Panc1 (cell line): Measurements from ENCODE around the gene CHMP6. TPM values are rescaled to one million over a fixed set of nuclear protein-coding genes. Genes with fewer than 3 reads are reported as not detected.

Experiments
- ATAC-seq: fragments of 200-7000 bp; cut with Tn5 transposase; 2 replicates; pipeline ENCODE4 v1.9.1; 2020; ENCODE audit warnings: mild to moderate bottlenecking, moderate library complexity
- BruUV-seq: library from RNA; stranded (reverse); fragments of 400-500 nt; replicated peaks from 2 replicates; lab custom pipeline; 2021; lab: Mats Ljungman, UMichigan
- CTCF ChIA-PET: fragments of 300-600 bp; sonication (Branson Sonifier 250); formaldehyde crosslinking; loops from one replicate; lab custom pipeline; 2022; ENCODE audit warnings: antibody characterized with exemption; lab: Charles Lee
- POLR2A ChIA-PET: fragments of 300-600 bp; sonication (Branson Sonifier 250); formaldehyde crosslinking; loops from one replicate; lab custom pipeline; 2022; ENCODE audit warnings: antibody characterized with exemption; lab: Charles Lee
- DNase-seq: peaks from one replicate; pipeline ENCODE4 v3.0.0-alpha.2; 2010; ENCODE audit warnings: low read depth, low spot score
- H3K27ac ChIP-seq: 2 replicates; pipeline ENCODE4 v1.5.1; 2011; ENCODE audit warnings: mild to moderate bottlenecking, low read length, inconsistent platforms
- H3K27me3 ChIP-seq: fragments of 200-500 bp; sonication (Bioruptor generic); 2 replicates; pipeline ENCODE4 v1.6.0; 2014; ENCODE audit warnings: low read length, inconsistent platforms; ENCODE audit not compliant: control insufficient read depth, insufficient read depth
- H3K36me3 ChIP-seq: fragments of 200-500 bp; sonication (Bioruptor generic); 2 replicates; pipeline ENCODE4 v1.5.1; 2014; ENCODE audit warnings: inconsistent platforms, mild to moderate bottlenecking, low read length, moderate library complexity; ENCODE audit not compliant: control insufficient read depth, insufficient read depth
- H3K4me1 ChIP-seq: 2 replicates; pipeline ENCODE4 v1.5.1; 2011; ENCODE audit warnings: inconsistent platforms, mild to moderate bottlenecking, low read length, moderate library complexity; ENCODE audit not compliant: control insufficient read depth, insufficient read depth
- H3K4me3 ChIP-seq, 2 experiments: 2 replicates each; pipeline ENCODE4 v1.5.1; 2011 to 2012; ENCODE audit warnings: low read depth in 2 of 2, low read length in 2 of 2, mild to moderate bottlenecking in 2 of 2, inconsistent platforms in 1 of 2, moderate library complexity in 1 of 2
- H3K9me3 ChIP-seq: fragments of 200-500 bp; sonication (Bioruptor generic); 2 replicates; pipeline ENCODE4 v1.5.1; 2014; ENCODE audit warnings: low read depth, mild to moderate bottlenecking, inconsistent platforms, low read length, moderate library complexity; ENCODE audit not compliant: control insufficient read depth, insufficient read depth
- CTCF ChIP-seq: fragments of 450-650 bp; IDR thresholded peaks from 2 replicates; pipeline ENCODE4 v1.5.1; 2017; ENCODE audit warnings: mild to moderate bottlenecking
- POLR2AphosphoS5 ChIP-seq: IDR thresholded peaks from 2 replicates; pipeline ENCODE4 v1.6.1; 2012; ENCODE audit warnings: mild to moderate bottlenecking, low read depth, low read length, moderate library complexity
- SIN3A ChIP-seq: IDR thresholded peaks from 2 replicates; pipeline ENCODE4 v1.6.1; 2012; ENCODE audit warnings: low read depth, mild to moderate bottlenecking, low read length, moderate library complexity, borderline replicate concordance; ENCODE audit not compliant: insufficient read depth
- TCF7L2 ChIP-seq: IDR thresholded peaks from 2 replicates; pipeline ENCODE4 v1.6.1; 2011; ENCODE audit warnings: mild to moderate bottlenecking, low read depth, low read length, inconsistent platforms
- in situ Hi-C: cut with HindIII; loops from 2 replicates; pipeline ENCODE4 v1.10.0; 2016; ENCODE audit warnings: low sequenced_read_pairs, low pct_unique_long_range_greater_than_20kb
- intact Hi-C: fragments of 100-400 bp; cut with micrococcal nuclease; formaldehyde crosslinking; loops from one replicate; pipeline ENCODE4 v1.10.0; 2022; ENCODE audit not compliant: unreplicated experiment
- total RNA-seq: library from RNA; stranded (reverse); gene quantifications from one replicate; pipeline ENCODE4 v1.2.1, GENCODE V29; 2021; ENCODE audit not compliant: unreplicated experiment
- TF ChIP-seq, protein P1 (sequence below), 2 experiments: IDR thresholded peaks; 2 replicates each; pipeline ENCODE4 v1.6.1; 2011 to 2012; ENCODE audit warnings: low read depth in 2 of 2, control low read depth in 1 of 2, low read length in 1 of 2, mild to moderate bottlenecking in 1 of 2, moderate library complexity in 1 of 2; ENCODE audit not compliant: insufficient read depth in 1 of 2

Gene CHMP6
- total RNA-seq, 1 experiment from 2014 or later = 43.7 TPM

DNA sequence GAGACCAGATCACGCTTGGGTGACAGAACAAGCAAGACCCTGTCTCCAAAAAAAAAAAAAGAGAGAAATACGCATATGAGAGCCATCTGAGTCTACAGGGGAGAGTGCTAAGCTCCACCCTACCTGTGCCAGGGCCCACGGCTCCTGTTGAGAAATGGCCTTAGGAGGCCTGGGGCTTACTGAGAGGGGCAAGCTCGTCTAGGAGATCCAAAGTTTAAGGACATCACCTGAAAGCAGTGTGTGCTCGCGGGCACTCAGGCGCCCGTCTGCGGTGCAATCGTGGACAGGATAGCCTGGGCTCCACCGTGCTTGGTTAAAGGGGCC is 28.8 kb downstream of the CHMP6 start:
- in situ Hi-C loops (no loop called here), intact Hi-C loops (no loop called here)
- Histone ChIP-seq H3K27ac (no peak overlapping the region), H3K27me3 (no peaks in the 10 kb centered on the region), H3K4me1 (peaks cover 31% of the 10 kb centered on the region), H3K9me3 (0 out of 2 replicates have a peak, but pooled peaks cover 3% of the 10 kb centered on the region), H3K4me3 (no peak overlapping the region), H3K36me3 (no peaks in the 10 kb centered on the region)
- no TSS peak for BruUV-seq
- ATAC-seq (no peak), DNase-seq (no peak)
- ChIA-PET CTCF (no interaction called here), POLR2A (interaction anchor here (1.1 kb wide), 1 partner anchor 219 kb away, joined by 10 read pairs; the partner anchor contains the start of genes NDUFAF8 and TEPSIN)
- TF ChIP-seq TCF7L2 = no peak
- TF ChIP-seq POLR2AphosphoS5 = no peak

- intact Hi-C loops = no loop called here
- Histone ChIP-seq H3K27ac (0 out of 2 replicates have a peak overlapping the region, but pooled peaks have one; percentile 30), H3K9me3 (0 out of 2 replicates have a peak, but pooled peaks cover 3% of the 10 kb centered on the region), H3K36me3 (no peaks in the 10 kb centered on the region), H3K27me3 (no peaks in the 10 kb centered on the region), H3K4me1 (peaks cover 31% of the 10 kb centered on the region), H3K4me3 (no peak overlapping the region)
- ATAC-seq (peak; percentile 39), DNase-seq (no peak)
- no TSS peak for BruUV-seq
- in situ Hi-C loops = no loop called here
- ChIA-PET POLR2A (no interaction called here), CTCF (interaction anchor here (0.6 kb wide), 2 partner anchors 16 to 78 kb away, joined by 5 to 7 read pairs; no protein-coding TSS in a partner anchor)
- TF ChIP-seq POLR2AphosphoS5 (no peak), SIN3A (no peak), TCF7L2 (no peak), CTCF (no peak)
- TF ChIP-seq, protein P1, sequence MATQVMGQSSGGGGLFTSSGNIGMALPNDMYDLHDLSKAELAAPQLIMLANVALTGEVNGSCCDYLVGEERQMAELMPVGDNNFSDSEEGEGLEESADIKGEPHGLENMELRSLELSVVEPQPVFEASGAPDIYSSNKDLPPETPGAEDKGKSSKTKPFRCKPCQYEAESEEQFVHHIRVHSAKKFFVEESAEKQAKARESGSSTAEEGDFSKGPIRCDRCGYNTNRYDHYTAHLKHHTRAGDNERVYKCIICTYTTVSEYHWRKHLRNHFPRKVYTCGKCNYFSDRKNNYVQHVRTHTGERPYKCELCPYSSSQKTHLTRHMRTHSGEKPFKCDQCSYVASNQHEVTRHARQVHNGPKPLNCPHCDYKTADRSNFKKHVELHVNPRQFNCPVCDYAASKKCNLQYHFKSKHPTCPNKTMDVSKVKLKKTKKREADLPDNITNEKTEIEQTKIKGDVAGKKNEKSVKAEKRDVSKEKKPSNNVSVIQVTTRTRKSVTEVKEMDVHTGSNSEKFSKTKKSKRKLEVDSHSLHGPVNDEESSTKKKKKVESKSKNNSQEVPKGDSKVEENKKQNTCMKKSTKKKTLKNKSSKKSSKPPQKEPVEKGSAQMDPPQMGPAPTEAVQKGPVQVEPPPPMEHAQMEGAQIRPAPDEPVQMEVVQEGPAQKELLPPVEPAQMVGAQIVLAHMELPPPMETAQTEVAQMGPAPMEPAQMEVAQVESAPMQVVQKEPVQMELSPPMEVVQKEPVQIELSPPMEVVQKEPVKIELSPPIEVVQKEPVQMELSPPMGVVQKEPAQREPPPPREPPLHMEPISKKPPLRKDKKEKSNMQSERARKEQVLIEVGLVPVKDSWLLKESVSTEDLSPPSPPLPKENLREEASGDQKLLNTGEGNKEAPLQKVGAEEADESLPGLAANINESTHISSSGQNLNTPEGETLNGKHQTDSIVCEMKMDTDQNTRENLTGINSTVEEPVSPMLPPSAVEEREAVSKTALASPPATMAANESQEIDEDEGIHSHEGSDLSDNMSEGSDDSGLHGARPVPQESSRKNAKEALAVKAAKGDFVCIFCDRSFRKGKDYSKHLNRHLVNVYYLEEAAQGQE (IDR thresholded peaks at IDR 0.05; ENCODE audit: insufficient read depth in 1 of 2, low read depth in 2 of 2, low read length in 1 of 2) = no peak
Observed at GRCh38 chr17:81020767-81021497, 29.3 kb downstream of the CHMP6 start.
